HCT116 (cell line): ENCODE measurements around the gene TPRX1. TPM values are rescaled to one million over a fixed set of nuclear protein-coding genes. Genes with fewer than 3 reads are reported as not detected.
"Not testable (repeated sequence)": the region's sequence is repeated elsewhere in the genome, so short reads cannot be mapped to it uniquely, and the experiment has no call there.

Experiments
- ATAC-seq: fragments of 200-7000 bp; cut with Tn5 transposase; 2 replicates; pipeline ENCODE4 v1.9.1; 2020; ENCODE audit warnings: mild to moderate bottlenecking, moderate library complexity
- BruUV-seq: library from RNA; stranded (reverse); fragments of 400-500 nt; replicated peaks from 2 replicates; lab custom pipeline; 2021; lab: Mats Ljungman, UMichigan
- CTCF ChIA-PET: fragments of 300-600 bp; sonication (Branson Sonifier 250); formaldehyde crosslinking; loops from one replicate; lab custom pipeline; 2021; ENCODE audit warnings: antibody characterized with exemption; lab: Charles Lee
- POLR2A ChIA-PET: fragments of 300-600, 350-600 bp; sonication (Branson Sonifier 250); formaldehyde crosslinking; loops from one replicate; lab custom pipeline; 2021; ENCODE audit warnings: antibody characterized with exemption; lab: Charles Lee
- RAD21 ChIA-PET, 2 experiments: fragments of 300-600 bp; sonication (Branson Sonifier 250); formaldehyde crosslinking; loops; one replicate each; lab custom pipeline; 2023; ENCODE audit warnings: low total read pairs in 2 of 2; ENCODE audit not compliant: uncharacterized antibody in 2 of 2, unreplicated experiment in 2 of 2, low non-redundant PET in 1 of 2; lab: Charles Lee
- DNase-seq: peaks from one replicate; pipeline ENCODE4 v3.0.0-alpha.2; 2010; ENCODE audit warnings: low read depth, low spot score
- H2AFZ ChIP-seq: fragments of 200-600 bp; shearing (Covaris generic), sonication (generic); 2 replicates; pipeline ENCODE4 v1.6.1; 2017; ENCODE audit warnings: low read depth, mixed run types, mixed read lengths, antibody characterized with exemption, low read length; ENCODE audit not compliant: poor library complexity, severe bottlenecking
- H3K27ac ChIP-seq: 2 replicates; pipeline ENCODE4 v1.5.1; 2012; ENCODE audit warnings: low read depth, low read length
- H3K27me3 ChIP-seq: fragments of 200-600 bp; sonication (generic); 2 replicates; pipeline ENCODE4 v1.6.1; 2016; ENCODE audit warnings: mixed run types, low read length, mixed read lengths; ENCODE audit not compliant: insufficient read depth
- H3K36me3 ChIP-seq, 2 experiments: fragments of 200-500 bp in 1 of 2; fragments of 200-600 bp in 1 of 2; sonication (Bioruptor generic) in 1 of 2; sonication (generic) in 1 of 2; 2 replicates each; pipeline versions ENCODE4 v1.5.1 to v1.6.1; 2014 to 2016; ENCODE audit warnings: low read length in 2 of 2, inconsistent platforms in 1 of 2, mixed read lengths in 1 of 2, mixed run types in 1 of 2; ENCODE audit not compliant: insufficient read depth in 2 of 2, control insufficient read depth in 1 of 2
- H3K4me1 ChIP-seq, 2 experiments: fragments of 200-600 bp in 1 of 2; sonication (generic) in 1 of 2; 2 replicates each; pipeline versions ENCODE4 v1.5.1 to v1.6.1; 2012 to 2017; ENCODE audit warnings: low read length in 2 of 2, inconsistent platforms in 1 of 2, mild to moderate bottlenecking in 1 of 2, mixed read lengths in 1 of 2, mixed run types in 1 of 2, moderate library complexity in 1 of 2; ENCODE audit not compliant: insufficient read depth in 2 of 2, control insufficient read depth in 1 of 2
- H3K4me2 ChIP-seq: fragments of 200-600 bp; sonication (generic); 2 replicates; pipeline ENCODE4 v1.6.1; 2017; ENCODE audit warnings: mixed run types, low read length, mixed read lengths
- H3K4me3 ChIP-seq, 2 experiments: fragments of 200-600 bp in 1 of 2; sonication (generic) in 1 of 2; replicated peaks in 1 of 2; 2 replicates each; pipeline ENCODE4 v1.5.1; 2011 to 2016; ENCODE audit warnings: low read length in 2 of 2, control low read depth in 1 of 2, low read depth in 1 of 2, mild to moderate bottlenecking in 1 of 2, mixed read lengths in 1 of 2, mixed run types in 1 of 2
- H3K79me2 ChIP-seq: fragments of 200-600 bp; sonication (generic); 2 replicates; pipeline ENCODE4 v1.6.1; 2017; ENCODE audit warnings: mild to moderate bottlenecking, mixed run types, low read length, moderate library complexity, mixed read lengths; ENCODE audit not compliant: insufficient read depth
- H3K9ac ChIP-seq: fragments of 200-600 bp; sonication (generic); 2 replicates; pipeline ENCODE4 v1.6.1; 2016; ENCODE audit warnings: low read length, mixed read lengths
- H3K9me2 ChIP-seq: fragments of 200-600 bp; sonication (generic), shearing (Covaris generic); 2 replicates; pipeline ENCODE4 v1.6.1; 2017; ENCODE audit warnings: mixed run types, mild to moderate bottlenecking, moderate library complexity; ENCODE audit not compliant: insufficient read depth
- H3K9me3 ChIP-seq, 2 experiments: fragments of 200-500 bp in 1 of 2; fragments of 200-600 bp in 1 of 2; sonication (Bioruptor generic) in 1 of 2; sonication (generic) in 1 of 2; 2 replicates each; pipeline ENCODE4 v1.6.1; 2014 to 2017; ENCODE audit warnings: low read length in 2 of 2, mixed read lengths in 2 of 2, inconsistent platforms in 1 of 2, low read depth in 1 of 2, mild to moderate bottlenecking in 1 of 2, mixed run types in 1 of 2, moderate library complexity in 1 of 2; ENCODE audit not compliant: control insufficient read depth in 1 of 2, insufficient read depth in 1 of 2
- H4K20me1 ChIP-seq: fragments of 200-600 bp; sonication (generic), shearing (Covaris generic); 2 replicates; pipeline ENCODE4 v1.6.1; 2017; ENCODE audit warnings: mixed run types, mild to moderate bottlenecking, moderate library complexity; ENCODE audit not compliant: insufficient read depth
- CBX3 ChIP-seq: IDR thresholded peaks from 2 replicates; pipeline ENCODE4 v1.6.1; 2012; ENCODE audit warnings: low read depth
- EGR1 ChIP-seq: IDR thresholded peaks from 2 replicates; pipeline ENCODE4 v1.6.1; 2012; ENCODE audit warnings: low read depth
- EZH2 ChIP-seq: fragments of 200-600 bp; sonication (generic); IDR thresholded peaks from 2 replicates; pipeline ENCODE4 v1.6.1; 2017; ENCODE audit warnings: antibody characterized with exemption, mixed run types
- FOSL1 ChIP-seq: IDR thresholded peaks from 2 replicates; pipeline ENCODE4 v1.6.1; 2012; ENCODE audit warnings: low read depth
- JUND ChIP-seq: IDR thresholded peaks from 2 replicates; pipeline ENCODE4 v1.6.1; 2012
- MAX ChIP-seq: IDR thresholded peaks from 2 replicates; pipeline ENCODE4 v1.6.1; 2012
- RAD21 ChIP-seq: IDR thresholded peaks from 2 replicates; pipeline ENCODE4 v1.6.1; 2012; ENCODE audit warnings: low read depth, mild to moderate bottlenecking
- SP1 ChIP-seq: IDR thresholded peaks from 2 replicates; pipeline ENCODE4 v1.6.1; 2012; ENCODE audit warnings: low read depth
- SRF ChIP-seq: IDR thresholded peaks from 2 replicates; pipeline ENCODE4 v1.6.1; 2012; ENCODE audit warnings: low read depth
- intact Hi-C: fragments of 100-400 bp; cut with micrococcal nuclease; formaldehyde crosslinking; loops from 2 replicates; pipeline ENCODE4 v1.10.0; 2022
- total RNA-seq: library from RNA; stranded (reverse); gene quantifications from one replicate; pipeline ENCODE4 v1.2.1, GENCODE V29; 2021; ENCODE audit not compliant: unreplicated experiment
- TF ChIP-seq, protein P1 (sequence below), 3 experiments: fragments of 200-600 bp in 1 of 3; sonication (generic) in 1 of 3; IDR thresholded peaks in 2 of 3; conservative IDR thresholded peaks in 1 of 3; 2 replicates each; pipeline ENCODE4 v1.5.1; 2012 to 2017; ENCODE audit warnings: low read depth in 2 of 3, low read length in 2 of 3, antibody characterized with exemption in 1 of 3, borderline replicate concordance in 1 of 3, control low read depth in 1 of 3, mild to moderate bottlenecking in 1 of 3, mixed read lengths in 1 of 3, mixed run types in 1 of 3, moderate library complexity in 1 of 3; ENCODE audit not compliant: insufficient read depth in 1 of 3

The TPRX1 gene
- total RNA-seq, 1 experiment from 2014 or later, result not detected

DNA sequence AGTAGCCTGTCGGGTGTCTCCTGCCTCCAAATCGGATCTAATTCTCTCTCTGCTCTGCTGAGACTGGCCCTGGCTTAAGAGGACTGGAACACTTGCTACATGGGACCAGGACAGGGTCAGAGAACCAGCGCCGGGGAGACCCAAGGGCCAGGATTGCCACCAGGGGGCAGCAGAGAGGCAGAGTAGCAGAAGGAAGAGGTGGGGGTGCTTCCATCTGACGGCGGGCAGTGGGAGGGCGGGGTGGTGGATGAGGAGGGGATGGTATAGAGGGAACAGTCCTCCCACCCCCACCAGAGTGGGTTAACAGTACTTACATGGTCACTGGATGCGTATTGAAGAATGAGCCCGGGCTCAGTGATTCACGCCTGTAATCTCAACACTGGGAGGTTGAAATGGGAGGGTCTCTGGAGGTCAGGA lies 13.9 kb downstream of the TPRX1 start:
- POLR2A ChIA-PET, result interaction anchor here (0.7 kb wide), 1 partner anchor 362 kb away, joined by 3 read pairs; no protein-coding TSS in a partner anchor
- intact Hi-C loops, result loop anchor here (2.0 to 5.0 kb wide), 2 partner anchors 72 to 358 kb away; no protein-coding TSS in a partner anchor
- Histone ChIP-seq H3K9me2 (no peaks in the 10 kb centered on the region), H3K4me1 (peaks cover 14 to 25% of the 10 kb centered on the region in 2 experiments), H3K27me3 (no peaks in the 10 kb centered on the region), H3K27ac (peak overlapping the region; percentile 81), H3K4me2 (peak overlapping the region; percentile 74)
- no TSS peak for BruUV-seq
- peak; percentile 88 for DNase-seq
- RAD21 ChIA-PET, result interaction anchor here in 1 of 2 experiments (0.6 kb wide), 1 partner anchor 57 kb away, joined by 3 read pairs; no protein-coding TSS in a partner anchor
- TF ChIP-seq EZH2 (no peak), SRF (no peak), CBX3 (0 out of 2 replicates have a peak, but pooled peaks have one; percentile 26), RAD21 (peak; percentile 64)
- TF ChIP-seq, protein P1, sequence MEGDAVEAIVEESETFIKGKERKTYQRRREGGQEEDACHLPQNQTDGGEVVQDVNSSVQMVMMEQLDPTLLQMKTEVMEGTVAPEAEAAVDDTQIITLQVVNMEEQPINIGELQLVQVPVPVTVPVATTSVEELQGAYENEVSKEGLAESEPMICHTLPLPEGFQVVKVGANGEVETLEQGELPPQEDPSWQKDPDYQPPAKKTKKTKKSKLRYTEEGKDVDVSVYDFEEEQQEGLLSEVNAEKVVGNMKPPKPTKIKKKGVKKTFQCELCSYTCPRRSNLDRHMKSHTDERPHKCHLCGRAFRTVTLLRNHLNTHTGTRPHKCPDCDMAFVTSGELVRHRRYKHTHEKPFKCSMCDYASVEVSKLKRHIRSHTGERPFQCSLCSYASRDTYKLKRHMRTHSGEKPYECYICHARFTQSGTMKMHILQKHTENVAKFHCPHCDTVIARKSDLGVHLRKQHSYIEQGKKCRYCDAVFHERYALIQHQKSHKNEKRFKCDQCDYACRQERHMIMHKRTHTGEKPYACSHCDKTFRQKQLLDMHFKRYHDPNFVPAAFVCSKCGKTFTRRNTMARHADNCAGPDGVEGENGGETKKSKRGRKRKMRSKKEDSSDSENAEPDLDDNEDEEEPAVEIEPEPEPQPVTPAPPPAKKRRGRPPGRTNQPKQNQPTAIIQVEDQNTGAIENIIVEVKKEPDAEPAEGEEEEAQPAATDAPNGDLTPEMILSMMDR (IDR thresholded peaks at IDR 0.05 in 2 of 3, conservative IDR thresholded peaks at IDR 0.05 in 1 of 3; ENCODE audit: borderline replicate concordance in 1 of 3, insufficient read depth in 1 of 3, low read depth in 2 of 3, low read length in 2 of 3), result peak; percentile 87 to 98 (median 97)
- TF ChIP-seq, all 23 proteins: peak for 3
- Histone ChIP-seq H2AFZ (peak overlapping the region; percentile 85), H4K20me1 (no peaks in the 10 kb centered on the region), H3K9me3 (no peaks in the 10 kb centered on the region), H3K9ac (peak overlapping the region; percentile 36), H3K4me3 (peak overlapping the region; percentile 21 to 23), H3K36me3 (peaks cover 2 to 3% of the 10 kb centered on the region in 2 experiments; a peak in 2 of 4 replicates), H3K79me2 (no peaks in the 10 kb centered on the region)
- ATAC-seq, result peak; percentile 88
- CTCF ChIA-PET, result interaction anchor here (0.7 to 1.7 kb wide), 11 partner anchors 9 to 83 kb away, joined by 3 to 9 read pairs (median 4); partner anchors contain the start of gene SELENOW

DNA sequence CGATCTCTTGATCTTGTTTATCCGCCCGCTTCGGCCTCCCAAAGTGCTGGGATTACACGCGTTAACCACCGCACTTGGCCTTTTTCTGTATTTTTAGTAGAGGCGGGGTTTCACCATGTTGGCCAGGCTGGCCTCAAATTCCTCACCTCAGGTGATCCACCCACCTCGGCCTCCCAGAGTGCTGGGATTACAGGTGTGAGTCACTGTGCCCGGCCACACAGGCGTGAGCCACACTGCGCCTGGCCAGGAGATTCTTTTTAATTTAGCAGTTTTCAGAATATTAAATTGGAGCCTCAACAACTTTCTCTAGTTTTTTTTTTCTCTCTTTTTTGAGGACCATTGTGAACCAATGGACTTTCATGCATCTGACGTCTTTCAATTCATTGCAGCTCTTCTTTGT lies 14.5 kb downstream of the TPRX1 start:
- H3K4me1 ChIP-seq, result peaks cover 14 to 25% of the 10 kb centered on the region in 2 experiments
- BruUV-seq, H3K9me2 ChIP-seq, H4K20me1 ChIP-seq, H3K27me3 ChIP-seq, H3K79me2 ChIP-seq, H3K9me3 ChIP-seq, DNase-seq, H3K36me3 ChIP-seq: not testable (repeated sequence)
- H3K9ac ChIP-seq, result peak overlapping the region; percentile 36
- peak overlapping the region; percentile 21 to 23 for H3K4me3 ChIP-seq
- intact Hi-C loops, result loop anchor here (2.0 to 5.0 kb wide), 3 partner anchors 73 to 358 kb away; partner anchors contain the start of gene EHD2
- ChIA-PET CTCF (interaction anchor here (0.7 to 1.7 kb wide), 11 partner anchors 10 to 82 kb away, joined by 3 to 9 read pairs (median 4); partner anchors contain the start of gene SELENOW), POLR2A (interaction anchor here (0.7 kb wide), 1 partner anchor 361 kb away, joined by 3 read pairs; no protein-coding TSS in a partner anchor), RAD21 (interaction anchor here in 1 of 2 experiments (0.6 kb wide), 1 partner anchor 57 kb away, joined by 3 read pairs; no protein-coding TSS in a partner anchor)
- peak; percentile 77 for ATAC-seq
- TF ChIP-seq EGR1 (peak; percentile 79), MAX (peak; percentile 12; the same call in 1 of the 2 replicates), FOSL1 (peak; percentile 64), SP1 (0 out of 2 replicates have a peak, but pooled peaks have one; percentile 26), CBX3 (peak; percentile 39; the same call in 1 of the 2 replicates), JUND (peak; percentile 60; the same call in 1 of the 2 replicates)
- H3K4me2 ChIP-seq, result peak overlapping the region; percentile 74
- peak overlapping the region; percentile 81 for H3K27ac ChIP-seq
- H2AFZ ChIP-seq, result peak overlapping the region; percentile 85

DNA sequence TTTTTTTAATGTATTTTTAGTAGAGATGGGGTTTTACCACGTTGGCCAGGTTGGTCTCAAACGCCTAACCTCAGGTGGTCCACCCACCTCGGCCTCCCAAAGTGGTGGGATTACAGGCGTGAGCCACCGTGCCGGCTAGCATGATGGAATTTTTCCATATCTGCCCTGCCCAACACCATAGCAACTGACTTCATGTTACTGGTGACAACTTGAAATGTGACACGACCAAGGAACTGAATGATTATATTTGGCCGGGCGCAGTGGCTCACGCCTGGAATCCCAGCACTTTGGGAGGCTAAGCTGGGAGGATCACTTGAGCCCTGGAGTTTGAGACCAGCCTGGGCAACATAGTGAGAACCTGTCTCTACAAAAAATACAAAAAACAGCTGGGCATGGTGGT lies 17.0 kb downstream of the TPRX1 start:
- intact Hi-C loops, H3K9me2 ChIP-seq, H3K27me3 ChIP-seq, H3K9ac ChIP-seq, H4K20me1 ChIP-seq, RAD21 ChIA-PET, H3K27ac ChIP-seq, H2AFZ ChIP-seq, H3K4me2 ChIP-seq, BruUV-seq, H3K79me2 ChIP-seq, DNase-seq, H3K9me3 ChIP-seq, ATAC-seq, H3K4me3 ChIP-seq: not testable (repeated sequence)
- peaks cover 14 to 25% of the 10 kb centered on the region in 2 experiments for H3K4me1 ChIP-seq
- POLR2A ChIA-PET, result interaction anchor here (1.1 kb wide), 1 partner anchor 42 kb away, joined by 3 read pairs; the partner anchor contains the start of gene NOP53
- CTCF ChIA-PET, result interaction anchor here (1.1 to 1.5 kb wide), 2 partner anchors 22 to 80 kb away, joined by 3 read pairs; no protein-coding TSS in a partner anchor
- peaks cover 13 to 18% of the 10 kb centered on the region in 2 experiments; a peak in 3 of 4 replicates for H3K36me3 ChIP-seq
